Renal cortical epithelial cell (primary cell): ENCODE data around the gene PPFIA2. TPM values are rescaled to one million over a fixed set of nuclear protein-coding genes. Genes with fewer than 3 reads are reported as not detected.
A peak's percentile ranks its signal among the peaks of the same experiment; 100 is the strongest.

Experiments
- DNase-seq: peaks from one replicate; pipeline ENCODE4 v3.0.0-alpha.2; 2011; ENCODE audit warnings: low read depth
- total RNA-seq: library from RNA; depleted of rRNA; stranded (reverse); fragments of >200 nt; gene quantifications from 2 replicates; pipeline ENCODE4 v1.2.3, GENCODE V29; 2014

PPFIA2 gene
- total RNA-seq, 1 donor from 2014 or later = 6.2 TPM

- DNase-seq = no peak
These were observed 404.7 kb downstream of the PPFIA2 start for GRCh38 chr12:81354327-81354932.

- DNase-seq = no peak
These were observed 408.8 kb downstream of the PPFIA2 start for GRCh38 chr12:81350309-81350708.

- no peak for DNase-seq
These were observed 411.7 kb downstream of the PPFIA2 start for GRCh38 chr12:81347404-81347803.

- no peak for DNase-seq
These were observed 418.2 kb downstream of the PPFIA2 start for GRCh38 chr12:81340910-81341309.

- no peak for DNase-seq
These were observed 420.1 kb downstream of the PPFIA2 start for GRCh38 chr12:81339071-81339470.

GRCh38 chr12:81337886-81338285 lies 421.3 kb downstream of the PPFIA2 start:
- DNase-seq = no peak

- no peak for DNase-seq
These were observed 425.3 kb downstream of the PPFIA2 start for GRCh38 chr12:81333812-81334211.

GRCh38 chr12:81332054-81332453 lies 427.1 kb downstream of the PPFIA2 start:
- no peak for DNase-seq

- no peak for DNase-seq
These were observed 428.7 kb downstream of the PPFIA2 start for GRCh38 chr12:81330480-81330879.

GRCh38 chr12:81329085-81329484 lies 430.1 kb downstream of the PPFIA2 start:
- peak; percentile 51 for DNase-seq

GRCh38 chr12:81327425-81327824 lies 431.7 kb downstream of the PPFIA2 start:
- no peak for DNase-seq

- no peak for DNase-seq
These were observed 434.1 kb downstream of the PPFIA2 start for GRCh38 chr12:81325086-81325485.

GRCh38 chr12:81314903-81315531 lies 444.1 kb downstream of the PPFIA2 start:
- no peak for DNase-seq

GRCh38 chr12:81303935-81304334 lies 455.2 kb downstream of the PPFIA2 start:
- DNase-seq = no peak

GRCh38 chr12:81300454-81300853 lies 458.7 kb downstream of the PPFIA2 start:
- peak; percentile 25 for DNase-seq

GRCh38 chr12:81297601-81298000 lies 461.5 kb downstream of the PPFIA2 start:
- peak; percentile 16 for DNase-seq

- DNase-seq = peak; percentile 26
These were observed 462.4 kb downstream of the PPFIA2 start for GRCh38 chr12:81296556-81297305.

GRCh38 chr12:81295251-81295650 lies 463.9 kb downstream of the PPFIA2 start:
- no peak for DNase-seq

GRCh38 chr12:81294325-81295190 lies 464.6 kb downstream of the PPFIA2 start:
- DNase-seq = no peak

GRCh38 chr12:81288651-81289050 lies 470.5 kb downstream of the PPFIA2 start:
- DNase-seq = no peak

GRCh38 chr12:81284137-81284536 lies 475.0 kb downstream of the PPFIA2 start:
- DNase-seq = peak; percentile 62
